CD8-positive, alpha-beta memory T cell (primary cell): Measurements from ENCODE around the gene CCL22. TPM values are rescaled to one million over a fixed set of nuclear protein-coding genes. Genes with fewer than 3 reads are reported as not detected.

ENCODE experiments used
- polyA plus RNA-seq: library from polyadenylated mRNA; unstranded; fragments of 300-500 nt; fragmentation: Illumina TruSeq; gene quantifications from one replicate; pipeline ENCODE4 v1.2.3, GENCODE V29; 2021
- total RNA-seq, 2 experiments: library from RNA; stranded (reverse); gene quantifications; one replicate each; pipeline ENCODE4 v1.2.3, GENCODE V29; 2021

The CCL22 gene
- total and polyA plus RNA-seq, 3 experiments from 2014 or later, result 49.5 to 52.6 TPM; not detected in 1

Other genes with a start within 250 kb of the CCL22 start
- gene PSME3IP1, start 172.7 kb upstream of the CCL22 start, total RNA-seq, result 100 to 1,000 TPM; 103 to 111 TPM
- 62.3 TPM for gene PSME3IP1, start 172.7 kb upstream of the CCL22 start, polyA plus RNA-seq
- 10 to 100 TPM; 33.3 to 36.6 TPM for gene RSPRY1, start 172.5 kb upstream of the CCL22 start, total RNA-seq
- gene RSPRY1, start 172.5 kb upstream of the CCL22 start, polyA plus RNA-seq, result 41.0 TPM
- 10 to 100 TPM; 29.9 to 30.1 TPM for gene ARL2BP, start 113.5 kb upstream of the CCL22 start, total RNA-seq
- 112 TPM for gene ARL2BP, start 113.5 kb upstream of the CCL22 start, polyA plus RNA-seq
- under 1 TPM in 1 of 2 experiments, not detected in 1; 0.49 TPM for gene PLLP, start 74.1 kb upstream of the CCL22 start, total RNA-seq
- gene PLLP, start 74.1 kb upstream of the CCL22 start, polyA plus RNA-seq, result 0.72 TPM
- gene CX3CL1, start 13.7 kb downstream of the CCL22 start, total RNA-seq, result not detected
- gene CX3CL1, start 13.7 kb downstream of the CCL22 start, polyA plus RNA-seq, result not detected
- gene CCL17, start 46.0 kb downstream of the CCL22 start, total RNA-seq, result 10 to 100 TPM; 18.6 to 18.9 TPM
- not detected for gene CCL17, start 46.0 kb downstream of the CCL22 start, polyA plus RNA-seq
- 10 to 100 TPM; 79.0 to 81.1 TPM for gene CIAPIN1, start 88.6 kb downstream of the CCL22 start, total RNA-seq
- 52.0 TPM for gene CIAPIN1, start 88.6 kb downstream of the CCL22 start, polyA plus RNA-seq
- gene COQ9, start 88.7 kb downstream of the CCL22 start, total RNA-seq, result 10 to 100 TPM; 50.5 to 51.9 TPM
- 28.4 TPM for gene COQ9, start 88.7 kb downstream of the CCL22 start, polyA plus RNA-seq
- 10 to 100 TPM; 92.3 to 95.0 TPM for gene POLR2C, start 103.9 kb downstream of the CCL22 start, total RNA-seq
- 36.1 TPM for gene POLR2C, start 103.9 kb downstream of the CCL22 start, polyA plus RNA-seq
- gene DOK4, start 127.7 kb downstream of the CCL22 start, total RNA-seq, result 1 to 10 TPM; 6.8 to 7.0 TPM
- 3.3 TPM for gene DOK4, start 127.7 kb downstream of the CCL22 start, polyA plus RNA-seq
- 10 to 100 TPM; 27.0 to 28.1 TPM for gene CCDC102A, start 177.8 kb downstream of the CCL22 start, total RNA-seq
- 22.6 TPM for gene CCDC102A, start 177.8 kb downstream of the CCL22 start, polyA plus RNA-seq
- gene ADGRG5, start 183.9 kb downstream of the CCL22 start, total RNA-seq, result 10 to 100 TPM; 46.1 to 48.5 TPM
- gene ADGRG5, start 183.9 kb downstream of the CCL22 start, polyA plus RNA-seq, result 23.5 TPM